Stimulated activated CD4-positive, alpha-beta T cell treated with anti-CD3 and anti-CD28 coated beads, TNF-alpha, amount 100 ng/mL, for 24 hours (primary cell): ENCODE data around the gene KLC4.
"Not testable (repeated sequence)": the region's sequence is repeated elsewhere in the genome, so short reads cannot be mapped to it uniquely, and the experiment has no call there.

Experiments
- DNase-seq, 3 experiments: peaks; one replicate each; pipeline ENCODE4 v3.0.0-alpha.2; 2020; ENCODE audit warnings: low read depth in 3 of 3

The KLC4 gene

GRCh38 chr6:43093436-43094289 is 34.2 kb downstream of the KLC4 start:
- DNase-seq = no peak

GRCh38 chr6:43095939-43096338 is 36.5 kb downstream of the KLC4 start:
- DNase-seq = no peak

DNA sequence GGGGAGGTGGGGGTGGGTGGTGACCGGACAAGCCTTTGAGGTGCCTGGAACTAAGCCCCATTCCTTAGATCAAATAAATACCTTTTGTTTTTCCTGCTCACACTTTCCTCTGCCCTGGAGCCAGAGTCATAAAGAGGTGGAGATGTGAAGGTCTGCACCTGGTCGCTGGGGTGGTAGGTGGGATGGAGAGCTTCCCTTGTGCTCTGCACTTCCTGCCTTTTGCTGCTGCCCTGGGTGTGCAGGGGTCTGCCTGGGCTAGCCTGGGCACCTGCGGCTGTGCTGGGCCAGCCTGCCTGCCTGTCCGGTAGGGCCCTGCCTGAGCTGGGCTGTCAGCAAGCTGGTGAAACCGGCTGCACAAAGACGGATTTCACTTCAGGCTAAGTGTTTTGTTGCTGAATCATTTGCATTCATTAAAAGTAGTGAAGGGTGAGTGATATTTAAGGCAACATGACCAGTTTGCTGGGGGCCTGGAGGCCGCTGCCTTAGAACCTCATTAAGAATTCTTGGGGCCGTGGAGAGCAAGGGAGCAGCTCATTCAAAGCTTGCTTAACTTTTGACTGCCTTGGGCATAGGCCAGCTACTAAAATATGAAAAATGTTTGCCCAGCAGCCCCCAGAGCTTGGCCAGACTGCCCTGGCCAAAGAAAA is 37.1 kb downstream of the KLC4 start:
- no peak for DNase-seq

- DNase-seq = no peak
These were observed 37.7 kb downstream of the KLC4 start for GRCh38 chr6:43097098-43097489.

DNA sequence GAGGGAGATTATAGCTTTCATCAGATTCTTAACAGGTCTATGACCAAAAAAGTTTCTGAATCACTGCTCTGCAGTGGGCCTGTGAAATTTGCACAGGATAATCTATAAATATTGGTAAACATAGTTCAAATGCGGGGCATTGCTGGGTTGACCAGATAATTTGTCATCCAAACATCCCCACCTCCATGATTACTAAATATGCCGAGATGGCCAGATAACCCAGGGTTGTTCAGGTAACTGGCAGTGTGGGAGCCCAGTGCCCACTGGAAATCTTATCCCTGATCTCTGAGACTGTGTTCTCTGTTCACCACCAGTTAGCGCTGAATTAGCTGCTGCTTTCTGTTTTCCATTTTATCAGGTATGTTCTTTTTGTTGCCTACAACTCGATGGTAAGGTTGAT is 38.1 kb downstream of the KLC4 start:
- DNase-seq = no peak

- no peak for DNase-seq
These were observed 42.1 kb downstream of the KLC4 start for GRCh38 chr6:43101497-43101896.

DNA sequence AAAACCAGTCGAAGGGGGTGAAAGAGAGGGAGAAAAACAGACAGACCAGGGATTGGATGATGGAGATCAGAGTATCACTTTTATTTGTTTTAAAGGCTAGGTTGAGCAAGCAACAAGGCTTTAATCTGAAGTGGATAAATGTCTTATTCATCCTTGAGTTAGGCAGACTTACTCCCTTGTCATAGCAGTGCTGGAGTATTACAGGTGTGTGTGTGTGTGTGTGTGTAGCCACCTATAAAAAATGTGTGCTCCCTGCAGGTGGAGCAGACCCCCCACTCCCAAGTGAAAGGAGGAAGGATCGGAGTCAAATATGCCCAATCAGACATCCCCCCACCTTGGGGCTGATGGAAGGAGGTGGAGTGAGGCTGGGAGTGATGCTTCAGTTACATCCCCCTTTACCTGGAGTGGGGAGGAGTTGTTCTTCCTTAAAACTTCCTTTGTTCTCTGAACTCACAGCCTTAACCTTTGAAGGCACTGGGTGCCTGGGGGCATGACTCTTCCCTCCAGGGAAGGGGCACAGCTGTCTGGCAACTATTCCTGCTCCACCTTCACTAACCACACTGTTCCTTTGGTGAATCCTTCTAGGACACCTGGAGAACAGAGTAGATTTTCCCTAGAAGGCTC is 43.9 kb downstream of the KLC4 start:
- no peak for DNase-seq

DNA sequence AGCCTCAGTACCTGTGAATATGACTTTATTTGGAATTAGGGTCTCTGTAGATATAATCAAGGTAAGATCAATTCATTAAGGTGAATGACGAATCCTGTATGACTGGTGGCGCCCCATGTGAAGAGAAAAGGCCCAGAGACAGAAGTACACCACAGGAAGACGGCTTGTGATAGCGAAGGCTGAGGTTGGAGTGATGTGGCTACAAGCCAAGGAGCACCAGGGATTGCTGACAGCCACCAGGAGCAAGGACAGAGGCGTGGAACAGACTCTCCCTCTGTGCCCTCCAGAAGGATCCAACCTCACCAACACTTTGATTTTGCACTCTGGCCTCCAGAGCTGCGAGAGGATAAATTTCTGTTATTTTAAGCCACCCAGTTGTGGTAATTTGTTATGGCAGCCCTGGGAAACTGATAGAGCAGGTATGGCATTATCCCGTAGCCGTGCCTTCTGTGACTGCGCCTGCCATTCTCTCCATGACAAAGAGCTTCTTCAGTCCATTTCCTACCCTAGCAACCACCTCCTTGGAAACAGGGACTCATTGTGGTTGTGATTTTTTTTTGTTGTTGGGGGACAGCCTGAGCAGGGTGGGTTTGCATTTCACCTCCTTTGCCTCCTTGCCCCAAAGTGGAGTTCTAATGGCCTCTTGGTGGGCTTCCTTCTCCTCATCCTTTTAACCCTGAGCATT is 46.2 kb downstream of the KLC4 start:
- DNase-seq = no peak

DNA sequence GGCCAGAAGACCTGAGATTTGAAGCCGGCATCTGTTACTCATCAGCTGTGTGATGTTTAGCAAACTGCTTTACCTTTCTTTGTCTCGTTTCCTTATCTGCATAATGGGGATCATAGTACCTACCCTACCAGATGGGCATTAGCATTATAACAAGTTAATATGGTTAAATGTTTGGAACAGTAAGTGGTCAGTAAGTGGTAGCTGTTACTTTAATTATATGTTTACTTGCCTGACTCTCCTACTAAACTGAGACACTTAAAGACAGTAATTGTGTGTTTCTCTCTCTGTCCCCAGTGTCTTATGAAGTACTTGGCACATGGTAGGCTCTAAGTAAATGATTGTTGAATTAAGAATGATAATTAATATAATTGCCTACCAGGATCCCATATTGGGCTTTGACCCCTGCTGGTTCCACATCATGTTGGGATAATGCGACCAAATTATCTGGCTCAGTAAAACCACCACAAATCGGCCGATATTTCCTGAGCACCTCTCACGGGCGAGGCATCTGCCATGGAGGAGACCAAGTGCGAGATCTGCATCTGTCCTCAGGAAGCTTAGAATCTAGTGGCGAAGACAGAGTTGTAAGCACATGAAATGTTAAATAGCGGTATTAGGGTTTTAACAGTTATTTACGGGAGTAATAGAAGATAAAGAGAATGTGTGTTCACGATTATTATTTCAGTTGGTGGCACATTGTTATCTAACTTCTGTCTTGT is 48.1 kb downstream of the KLC4 start:
- no peak for DNase-seq

DNA sequence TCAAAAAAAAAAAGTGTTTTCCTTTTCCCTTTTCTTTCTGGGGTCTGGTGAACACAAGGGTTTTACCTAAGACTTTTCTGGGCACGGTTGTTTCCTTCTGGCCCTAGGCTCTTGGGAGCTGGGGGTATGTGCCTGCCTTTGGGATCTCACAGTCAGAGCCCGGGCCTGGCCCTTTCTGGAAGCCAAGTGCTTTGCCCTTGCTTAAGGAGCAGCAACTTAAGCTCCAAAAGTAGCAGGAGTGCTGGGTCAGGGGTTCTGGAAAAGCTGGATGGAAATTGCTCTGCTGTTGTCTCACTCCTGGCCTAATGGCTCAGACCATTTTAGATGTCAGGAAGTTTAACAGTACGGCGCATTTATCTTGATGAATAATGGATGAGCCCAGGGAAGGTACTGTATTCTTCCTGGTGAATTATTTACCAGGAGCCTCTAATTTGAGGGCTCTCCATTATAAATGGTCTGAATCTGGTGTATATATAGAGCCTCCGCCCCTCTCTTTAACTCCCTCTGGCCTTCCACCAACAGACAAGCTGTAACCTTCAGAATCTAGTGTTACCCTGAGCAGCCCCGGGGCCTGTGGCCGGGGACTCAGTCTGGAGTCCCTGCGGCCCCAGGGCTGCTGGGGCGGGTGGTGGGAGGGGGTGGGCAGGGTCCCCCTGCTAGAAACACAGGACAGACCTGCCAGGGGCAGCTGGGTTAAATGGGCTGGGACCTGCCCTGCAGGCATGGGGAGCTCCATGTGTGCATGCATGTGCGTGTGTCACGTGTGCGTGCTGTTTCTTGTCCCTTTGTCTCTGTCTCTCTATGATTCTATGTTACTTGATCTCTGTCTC is 54.2 kb downstream of the KLC4 start:
- DNase-seq = no peak

- DNase-seq = no peak
These were observed 55.9 kb downstream of the KLC4 start for GRCh38 chr6:43115365-43115764.

DNA sequence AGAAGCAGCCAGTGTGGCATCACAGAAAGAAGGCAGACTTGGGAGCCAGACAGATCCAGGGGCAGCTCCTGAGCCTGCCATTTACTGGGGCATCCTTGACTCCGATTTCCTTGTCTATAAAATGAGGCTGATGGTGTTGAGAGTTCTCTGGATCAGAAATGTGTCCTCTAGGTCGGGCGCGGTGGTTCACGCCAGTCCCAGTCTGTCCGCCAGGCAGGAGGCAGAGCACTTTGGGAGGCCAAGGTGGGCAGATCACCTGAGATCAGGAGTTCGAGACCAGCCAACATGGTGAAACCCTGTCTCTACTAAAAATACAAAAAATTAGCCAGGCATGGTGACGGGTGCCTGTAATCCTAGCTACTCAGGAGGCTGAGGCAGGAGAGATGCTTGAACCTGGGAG is 58.0 kb downstream of the KLC4 start:
- not testable (repeated sequence) for DNase-seq

DNA sequence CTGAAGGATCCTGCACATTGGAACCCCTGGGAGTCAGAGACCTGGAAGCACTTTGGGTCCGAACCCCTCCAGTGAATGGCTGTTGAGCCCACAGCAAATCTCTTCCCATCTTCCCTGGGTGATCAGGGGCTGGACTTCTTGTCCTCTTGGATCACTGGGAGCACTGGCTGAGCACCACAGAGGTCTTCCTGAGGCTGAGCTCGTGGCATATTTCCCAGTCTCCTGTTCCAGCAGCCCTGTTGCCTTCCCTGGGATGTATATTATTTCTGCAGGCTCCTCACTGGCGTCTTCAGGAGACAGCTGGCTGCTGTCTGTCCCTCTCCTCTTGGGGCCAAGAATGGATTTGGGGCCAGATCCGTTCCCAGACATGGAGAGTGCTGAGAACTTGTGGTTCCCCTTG is 60.1 kb downstream of the KLC4 start:
- DNase-seq = no peak

- no peak for DNase-seq
These were observed 60.8 kb downstream of the KLC4 start for GRCh38 chr6:43120101-43120763.

GRCh38 chr6:43120944-43121913 is 61.8 kb downstream of the KLC4 start:
- DNase-seq = no peak

DNA sequence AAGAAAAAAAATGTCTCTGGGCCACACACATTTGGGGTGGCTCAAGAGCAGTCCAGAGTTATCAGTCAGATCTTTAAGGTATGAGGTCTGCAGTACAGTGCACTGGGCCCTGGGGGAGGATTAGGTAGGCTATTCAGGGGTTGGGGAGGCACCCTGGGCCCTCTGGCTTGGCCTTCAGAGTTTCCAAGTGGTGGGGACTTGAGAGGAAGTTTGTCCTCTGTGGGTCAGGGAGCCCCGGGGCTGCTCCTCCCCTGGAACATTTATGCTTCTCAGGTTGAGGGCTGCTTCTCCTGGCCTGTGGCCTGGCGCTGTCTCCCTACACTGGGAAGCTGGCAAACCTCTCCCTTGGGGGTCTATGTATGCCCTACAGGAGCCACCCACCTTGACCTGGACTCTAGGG is 62.7 kb downstream of the KLC4 start:
- DNase-seq = no peak

- DNase-seq = no peak
These were observed 64.3 kb downstream of the KLC4 start for GRCh38 chr6:43123461-43124314.

DNA sequence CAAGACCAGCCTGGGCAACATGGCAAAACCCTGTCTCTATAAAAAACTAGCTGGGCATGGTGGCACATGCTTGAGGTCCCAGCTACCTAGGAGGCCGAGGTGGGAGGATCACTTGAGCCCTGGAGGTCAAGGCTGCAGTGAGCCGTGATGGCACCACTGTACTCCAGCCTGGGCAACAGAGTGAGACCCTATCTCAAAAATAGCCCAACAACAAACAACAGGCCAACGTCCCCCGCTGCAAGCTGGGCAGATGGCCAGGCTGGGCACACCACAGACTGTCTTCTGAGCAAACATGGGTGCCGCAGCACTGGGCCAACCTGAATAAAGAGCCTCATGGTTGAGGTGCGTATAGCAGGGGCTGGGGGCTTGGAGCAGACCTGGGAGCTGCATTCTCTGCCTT is 65.0 kb downstream of the KLC4 start:
- DNase-seq = no peak
